Astrocyte (in vitro differentiated cells and primary cell): ENCODE measurements around the gene C1QA.

Experiments used
- CTCF ChIP-seq: IDR thresholded peaks from 2 replicates; pipeline ENCODE4 v1.5.1; 2011; ENCODE audit warnings: low read depth, mild to moderate bottlenecking, inconsistent platforms, low read length, moderate library complexity; ENCODE audit not compliant: insufficient read depth
- EZH2 ChIP-seq: IDR thresholded peaks from 2 replicates; pipeline ENCODE4 v1.6.1; 2012; ENCODE audit warnings: mild to moderate bottlenecking, low read length, inconsistent platforms; ENCODE audit not compliant: insufficient read depth

DNA sequence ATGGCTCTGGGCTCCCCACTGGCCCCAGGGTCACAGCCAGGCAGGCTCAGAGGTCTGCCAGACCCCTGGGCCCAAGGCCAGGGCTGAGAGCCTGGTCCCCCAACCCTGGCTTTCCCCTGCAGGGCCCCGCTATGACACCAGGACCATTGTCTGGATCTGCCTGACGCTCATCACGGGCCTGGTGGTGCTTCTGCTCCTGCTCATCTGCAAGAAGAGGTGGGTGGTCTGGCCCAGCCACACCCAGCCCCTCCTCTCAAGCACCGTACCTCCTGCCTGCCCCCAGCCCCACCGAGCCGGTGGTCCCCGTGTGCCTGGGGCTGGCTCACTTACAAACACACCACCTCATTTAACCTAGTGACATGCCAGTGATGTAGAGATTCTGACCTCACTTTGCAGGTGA, 41.3 kb upstream of the C1QA start:
- TF ChIP-seq CTCF: no peak
- TF ChIP-seq EZH2: no peak
